Skeletal muscle tissue (tissue), 4 donors: ENCODE data around the gene TMX2. TPM values are rescaled to one million over a fixed set of nuclear protein-coding genes. Genes with fewer than 3 reads are reported as not detected.
"Not testable (repeated sequence)": the region's sequence is repeated elsewhere in the genome, so short reads cannot be mapped to it uniquely, and the experiment has no call there.

Experiments used
- H3K27ac ChIP-seq: one replicate; pipeline ENCODE4 v1.7.0; 2013; ENCODE audit warnings: mild to moderate bottlenecking, low read depth, low read length, inconsistent platforms
- H3K27me3 ChIP-seq, 3 donors: one replicate each; pipeline ENCODE4 v1.7.0; 2013; ENCODE audit warnings: low read length in 3 of 3; ENCODE audit not compliant: control insufficient read depth in 3 of 3, insufficient read depth in 3 of 3
- H3K36me3 ChIP-seq, 3 donors: one replicate each; pipeline ENCODE4 v1.7.0; 2013; ENCODE audit warnings: low read length in 3 of 3; ENCODE audit not compliant: control insufficient read depth in 3 of 3, insufficient read depth in 3 of 3
- H3K4me1 ChIP-seq, 3 donors: one replicate each; pipeline ENCODE4 v1.7.0; 2013; ENCODE audit warnings: low read length in 3 of 3, mild to moderate bottlenecking in 3 of 3; ENCODE audit not compliant: control insufficient read depth in 3 of 3, insufficient read depth in 3 of 3
- H3K4me3 ChIP-seq, 3 donors: one replicate each; pipeline ENCODE4 v1.7.0; 2013; ENCODE audit warnings: low read length in 3 of 3
- H3K9ac ChIP-seq, 3 donors: one replicate each; pipeline ENCODE4 v1.7.0; 2013; ENCODE audit warnings: low read length in 3 of 3, mild to moderate bottlenecking in 3 of 3, moderate library complexity in 2 of 3, low read depth in 1 of 3
- H3K9me3 ChIP-seq, 3 donors: one replicate each; pipeline ENCODE4 v1.7.0; 2013; ENCODE audit warnings: low read length in 3 of 3; ENCODE audit not compliant: control insufficient read depth in 3 of 3
- total RNA-seq: library from RNA; depleted of rRNA; stranded (reverse); fragments of >200 nt; gene quantifications from one replicate; pipeline ENCODE4 v1.2.3, GENCODE V29; 2014
- donor health status: Osteomylitis.

The TMX2 gene
- total RNA-seq, 1 donor from 2014 or later, result 30.3 TPM

DNA sequence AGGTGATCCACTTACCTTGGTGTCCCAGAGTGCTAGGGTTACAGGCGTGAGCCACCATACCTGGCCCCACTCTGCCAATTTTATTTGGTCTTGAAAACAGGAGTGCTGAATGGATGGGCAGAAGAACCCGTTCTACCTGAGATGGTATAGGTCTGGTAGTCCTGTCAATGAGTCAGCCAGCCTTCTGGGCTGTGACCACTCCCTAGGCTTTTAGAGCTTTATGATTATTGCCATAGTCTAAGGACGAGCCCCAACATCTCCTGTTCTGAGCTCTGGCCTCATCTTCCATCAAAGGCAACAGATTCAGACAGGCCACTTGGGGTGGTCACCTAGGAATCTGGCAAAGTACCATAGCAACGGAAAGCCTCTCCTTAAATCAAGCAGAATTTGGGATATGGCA, 33.0 kb upstream of the TMX2 start:
- Histone ChIP-seq H3K36me3 (peaks cover 8 to 32% (median 18%) of the 10 kb centered on the region in 3 donors), H3K9me3 (no peaks in the 10 kb centered on the region), H3K4me1 (peaks cover 0 to 5% (median 4%) of the 10 kb centered on the region in 3 donors), H3K4me3 (no peak overlapping the region), H3K27ac (no peak overlapping the region), H3K27me3 (no peaks in the 10 kb centered on the region), H3K9ac (peak overlapping the region in 1 of 3 donors; percentile 20)

DNA sequence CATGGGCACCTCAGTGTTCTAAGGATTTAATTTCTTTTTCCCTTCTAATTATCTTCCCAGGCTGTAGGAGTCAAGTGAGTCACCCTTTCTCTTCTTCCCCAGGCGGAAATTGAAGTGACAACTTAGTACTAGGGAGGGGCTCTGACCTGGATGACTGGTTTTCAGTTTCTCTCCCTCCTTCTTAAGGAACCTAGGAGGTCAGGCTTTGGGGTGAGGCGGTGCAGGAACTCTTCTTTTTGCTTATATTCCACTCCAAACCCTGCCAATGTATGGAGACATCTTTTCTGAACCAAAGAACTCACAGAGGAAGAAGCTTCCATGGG, 31.9 kb upstream of the TMX2 start:
- no peak overlapping the region for H3K27ac ChIP-seq
- H3K36me3 ChIP-seq, result peaks cover 7 to 31% (median 28%) of the 10 kb centered on the region in 3 donors
- no peak overlapping the region for H3K9ac ChIP-seq
- H3K9me3 ChIP-seq, result no peaks in the 10 kb centered on the region
- H3K4me1 ChIP-seq, result peaks cover 0 to 5% (median 4%) of the 10 kb centered on the region in 3 donors
- H3K27me3 ChIP-seq, result no peaks in the 10 kb centered on the region
- no peak overlapping the region for H3K4me3 ChIP-seq

DNA sequence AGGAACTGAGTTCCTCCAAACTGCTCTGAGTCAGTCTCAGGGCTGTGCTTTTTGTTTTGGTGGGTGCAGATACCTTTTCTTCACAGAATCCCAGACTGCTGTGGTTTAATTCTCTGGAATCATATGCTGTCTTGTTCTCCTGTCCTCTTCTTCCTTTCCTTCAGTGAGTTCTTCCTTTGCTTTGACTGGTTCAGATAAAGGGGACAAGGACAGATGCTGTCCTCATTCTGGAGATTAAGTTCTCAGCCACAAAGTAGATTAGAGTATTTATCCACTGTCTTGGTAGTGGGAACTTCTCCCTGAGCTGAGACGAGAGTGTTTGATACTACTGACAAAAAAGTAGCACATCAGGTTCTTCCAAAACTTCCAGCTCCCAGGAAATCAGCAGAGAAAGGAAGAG, 31.2 kb upstream of the TMX2 start:
- Histone ChIP-seq H3K4me3 (no peak overlapping the region), H3K4me1 (peaks cover 0 to 5% (median 4%) of the 10 kb centered on the region in 3 donors), H3K27me3 (no peaks in the 10 kb centered on the region), H3K27ac (no peak overlapping the region), H3K9ac (no peak overlapping the region), H3K9me3 (no peaks in the 10 kb centered on the region), H3K36me3 (peaks cover 5 to 34% (median 29%) of the 10 kb centered on the region in 3 donors)

DNA sequence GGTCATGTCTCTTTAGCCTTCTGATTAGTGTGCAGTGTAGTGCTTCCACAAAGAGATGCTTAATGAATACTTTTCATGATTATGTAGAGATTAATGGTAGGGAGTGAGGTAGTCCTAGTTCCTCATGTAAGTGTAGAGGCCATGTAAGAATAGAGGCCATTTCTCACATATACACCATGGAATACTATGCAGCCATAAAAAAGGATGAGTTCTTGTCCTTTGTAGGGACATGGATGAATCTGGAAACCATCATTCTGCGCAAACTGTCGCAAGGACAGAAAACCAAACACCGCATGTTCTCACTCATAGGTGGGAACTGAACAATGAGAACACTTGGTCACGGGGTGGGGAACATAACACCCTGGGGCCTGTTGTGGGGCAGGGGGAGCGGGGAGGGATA, 21.9 kb upstream of the TMX2 start:
- not testable (repeated sequence) for H3K4me3 ChIP-seq, H3K27me3 ChIP-seq

DNA sequence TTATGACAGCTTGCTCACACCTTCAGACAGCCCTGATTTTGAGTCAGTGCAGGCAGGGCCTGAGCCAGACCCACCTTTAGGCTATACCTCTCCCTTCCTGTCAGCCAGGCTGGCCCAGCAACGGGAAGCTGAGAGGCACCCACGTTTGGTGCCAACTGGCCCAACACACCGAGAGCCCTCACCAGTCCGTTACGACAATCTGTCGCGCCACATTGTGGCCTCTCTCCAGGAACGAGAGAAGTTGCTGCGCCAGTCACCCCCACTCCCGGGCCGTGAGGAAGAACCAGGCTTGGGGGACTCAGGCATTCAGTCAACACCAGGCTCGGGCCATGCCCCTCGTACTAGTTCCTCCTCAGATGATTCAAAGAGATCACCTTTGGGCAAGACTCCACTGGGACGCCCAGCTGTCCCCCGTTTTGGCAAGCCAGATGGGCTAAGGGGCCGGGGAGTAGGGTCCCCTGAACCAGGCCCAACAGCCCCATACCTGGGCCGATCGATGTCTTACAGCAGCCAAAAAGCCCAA, 13.5 kb upstream of the TMX2 start:
- Histone ChIP-seq H3K9ac (peak overlapping the region in 1 of 3 donors; percentile 14), H3K27ac (no peak overlapping the region), H3K36me3 (peaks cover 60 to 75% (median 61%) of the 10 kb centered on the region in 3 donors)

More for the DNA sequence above, 21.9 kb upstream of the TMX2 start:
- not testable (repeated sequence) for H3K9me3 ChIP-seq, H3K4me1 ChIP-seq, H3K27ac ChIP-seq, H3K9ac ChIP-seq
- H3K36me3 ChIP-seq, result peaks cover 52 to 64% (median 56%) of the 10 kb centered on the region in 3 donors

DNA sequence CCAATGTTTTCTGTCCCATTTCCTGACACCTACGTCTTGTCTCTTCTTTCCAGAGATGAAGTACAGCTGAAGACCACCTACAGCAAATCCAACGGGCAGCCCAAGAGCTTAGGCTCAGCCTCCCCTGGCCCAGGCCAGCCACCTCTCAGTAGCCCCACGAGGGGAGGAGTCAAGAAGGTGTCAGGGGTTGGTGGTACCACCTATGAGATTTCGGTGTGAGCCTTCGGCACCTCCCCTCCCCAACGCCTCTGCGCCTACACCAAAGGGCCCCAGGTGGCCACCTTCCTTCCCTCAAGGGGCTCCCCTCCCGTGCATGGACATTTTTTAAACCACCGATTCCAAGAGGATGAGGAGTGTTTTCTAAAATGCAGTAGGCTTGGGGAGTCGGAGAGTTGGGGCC, 12.6 kb upstream of the TMX2 start:
- Histone ChIP-seq H3K36me3 (peaks cover 57 to 75% (median 59%) of the 10 kb centered on the region in 3 donors), H3K4me1 (no peaks in the 10 kb centered on the region), H3K4me3 (no peak overlapping the region), H3K9me3 (no peaks in the 10 kb centered on the region), H3K27ac (no peak overlapping the region), H3K9ac (no peak overlapping the region), H3K27me3 (no peaks in the 10 kb centered on the region)

More for the DNA sequence above, 13.5 kb upstream of the TMX2 start:
- no peaks in the 10 kb centered on the region for H3K4me1 ChIP-seq
- no peak overlapping the region for H3K4me3 ChIP-seq
- H3K9me3 ChIP-seq, result no peaks in the 10 kb centered on the region
- H3K27me3 ChIP-seq, result no peaks in the 10 kb centered on the region

DNA sequence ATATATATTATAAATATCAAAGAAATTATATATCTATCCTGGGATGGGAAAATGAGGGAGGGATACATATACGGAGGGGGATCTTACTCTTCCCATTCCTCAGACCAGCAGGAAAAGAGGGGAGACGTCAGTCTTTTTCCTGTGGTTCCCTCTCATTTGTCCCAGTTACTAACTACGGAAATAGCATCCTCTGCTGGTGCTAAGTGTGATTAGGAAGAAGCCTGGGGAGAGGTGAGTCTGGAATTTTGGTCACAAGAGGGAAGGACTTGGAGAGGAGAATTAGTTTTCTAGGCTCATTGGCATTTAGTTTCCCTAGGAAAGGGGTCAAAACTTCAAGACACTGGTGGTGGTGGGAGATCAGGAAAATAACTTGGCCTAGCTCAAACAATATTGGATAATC, 12.0 kb upstream of the TMX2 start:
- no peaks in the 10 kb centered on the region for H3K27me3 ChIP-seq
- H3K27ac ChIP-seq, result no peak overlapping the region
- no peaks in the 10 kb centered on the region for H3K4me1 ChIP-seq
- peaks cover 55 to 73% (median 57%) of the 10 kb centered on the region in 3 donors for H3K36me3 ChIP-seq
- no peak overlapping the region for H3K4me3 ChIP-seq
- no peaks in the 10 kb centered on the region for H3K9me3 ChIP-seq
- no peak overlapping the region for H3K9ac ChIP-seq

DNA sequence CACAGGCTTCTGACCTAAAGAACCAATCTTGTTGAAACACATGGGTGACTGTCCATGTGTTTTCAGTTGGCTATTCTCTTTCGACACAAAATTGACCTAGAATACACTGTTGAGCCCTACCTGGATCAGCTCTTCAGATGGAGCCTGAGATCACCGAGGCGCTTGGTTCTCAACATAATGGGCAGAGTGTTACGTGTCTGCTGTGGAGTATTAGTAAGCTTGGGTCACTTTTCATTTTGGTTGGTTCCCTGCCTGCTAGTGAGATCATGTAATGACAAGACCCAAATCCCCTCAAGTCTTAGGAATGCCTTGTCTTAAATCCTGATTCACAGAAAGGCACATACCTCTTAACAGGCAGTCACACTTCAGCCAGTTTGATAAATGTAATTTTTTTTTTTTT, 9.1 kb upstream of the TMX2 start:
- Histone ChIP-seq H3K27me3 (no peaks in the 10 kb centered on the region), H3K4me1 (peaks cover 0 to 2% (median 0%) of the 10 kb centered on the region in 3 donors), H3K9ac (no peak overlapping the region), H3K36me3 (peaks cover 36 to 55% (median 38%) of the 10 kb centered on the region in 3 donors), H3K4me3 (no peak overlapping the region), H3K9me3 (no peaks in the 10 kb centered on the region), H3K27ac (no peak overlapping the region)

DNA sequence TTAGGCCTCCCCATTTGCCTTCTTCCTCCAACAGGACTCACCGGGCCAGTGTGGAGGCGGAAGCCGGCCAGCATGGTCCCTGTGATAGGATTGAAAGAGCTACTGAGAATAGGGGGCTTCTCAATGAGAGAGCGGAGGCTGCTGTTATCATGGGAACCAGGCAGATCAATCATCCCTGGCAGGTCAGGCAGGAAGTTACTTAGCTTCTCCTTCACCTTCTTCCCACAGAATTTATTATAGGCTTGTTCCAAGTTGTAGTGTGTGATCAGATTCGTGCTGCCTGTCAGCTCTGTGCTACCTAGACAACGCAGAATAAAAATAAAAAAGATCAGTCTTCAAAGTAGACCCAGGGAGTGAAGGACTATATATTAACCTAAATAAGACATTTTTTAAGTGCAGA, 7.5 kb upstream of the TMX2 start:
- no peaks in the 10 kb centered on the region for H3K9me3 ChIP-seq
- no peak overlapping the region for H3K27ac ChIP-seq
- no peaks in the 10 kb centered on the region for H3K27me3 ChIP-seq
- no peak overlapping the region for H3K4me3 ChIP-seq
- H3K4me1 ChIP-seq, result peaks cover 0 to 2% (median 0%) of the 10 kb centered on the region in 3 donors
- H3K36me3 ChIP-seq, result peaks cover 20 to 39% (median 22%) of the 10 kb centered on the region in 3 donors
- no peak overlapping the region for H3K9ac ChIP-seq

DNA sequence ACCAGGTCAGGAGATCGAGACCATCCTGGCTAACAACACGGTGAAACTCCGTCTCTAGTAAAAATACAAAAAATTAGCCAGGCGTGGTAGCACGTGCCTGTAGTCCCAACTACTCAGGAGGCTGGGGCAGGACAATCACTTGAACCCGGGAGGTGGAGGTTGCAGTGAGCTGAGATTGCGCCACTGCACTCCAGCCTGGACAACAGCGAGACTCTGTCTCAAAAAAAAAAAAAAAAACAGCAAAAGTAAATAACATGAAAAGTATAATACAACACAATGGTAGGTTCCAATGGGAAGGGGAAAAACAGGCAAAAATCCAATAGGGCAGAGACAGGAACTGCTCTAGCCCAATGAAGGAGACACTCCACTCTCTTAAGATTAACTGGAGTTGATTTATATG, 7.0 kb upstream of the TMX2 start:
- not testable (repeated sequence) for H3K27ac ChIP-seq, H3K4me3 ChIP-seq, H3K27me3 ChIP-seq, H3K9ac ChIP-seq, H3K4me1 ChIP-seq, H3K9me3 ChIP-seq
- peaks cover 17 to 35% (median 20%) of the 10 kb centered on the region in 3 donors for H3K36me3 ChIP-seq
